HG02973 (cell line): ENCODE results near the gene FOXL3.
"Not testable (repeated sequence)": the region's sequence is repeated elsewhere in the genome, so short reads cannot be mapped to it uniquely, and the experiment has no call there.

Experiments
- ATAC-seq: cut with Tn5 transposase; IDR thresholded peaks from one replicate; pipeline ENCODE4 v1.9.1; 2021; ENCODE audit warnings: moderate library complexity; ENCODE audit not compliant: unreplicated experiment

The FOXL3 gene

DNA sequence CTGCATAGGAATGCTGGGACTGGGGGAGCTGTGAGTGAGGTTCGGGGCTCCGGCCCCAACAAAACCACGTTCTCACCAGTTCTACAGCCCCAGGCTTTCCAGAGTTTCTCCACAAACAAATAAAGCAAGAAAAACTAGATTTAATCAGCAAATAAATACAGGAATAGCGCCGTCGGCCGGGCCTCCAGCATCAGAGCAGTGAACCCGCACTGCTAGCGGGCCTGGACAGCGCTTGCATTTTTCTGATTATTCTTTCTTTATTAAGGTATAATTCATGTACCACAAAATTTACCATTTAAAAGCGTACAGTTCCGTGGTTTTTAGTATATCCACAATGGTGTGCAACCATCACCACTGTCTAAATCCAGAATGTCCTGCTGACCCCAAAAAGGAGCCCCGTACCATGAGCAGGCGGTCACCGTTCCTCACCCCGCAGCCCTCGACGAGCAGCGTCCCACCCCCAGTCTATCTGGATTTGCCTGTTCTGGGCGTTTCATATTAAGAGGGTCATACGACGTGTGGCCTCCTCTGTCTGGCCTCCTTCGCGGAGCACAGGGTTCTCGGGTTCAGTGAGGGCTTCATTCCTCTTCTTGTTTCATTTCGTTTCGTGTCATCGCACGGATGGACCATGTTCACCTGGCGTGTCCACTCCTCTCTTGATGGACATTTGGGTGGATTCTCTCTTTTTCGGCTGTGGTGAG lies 35.5 kb upstream of the FOXL3 start:
- no peak for ATAC-seq

GRCh38 chr7:255038-255435 lies 34.9 kb upstream of the FOXL3 start:
- ATAC-seq: no peak

DNA sequence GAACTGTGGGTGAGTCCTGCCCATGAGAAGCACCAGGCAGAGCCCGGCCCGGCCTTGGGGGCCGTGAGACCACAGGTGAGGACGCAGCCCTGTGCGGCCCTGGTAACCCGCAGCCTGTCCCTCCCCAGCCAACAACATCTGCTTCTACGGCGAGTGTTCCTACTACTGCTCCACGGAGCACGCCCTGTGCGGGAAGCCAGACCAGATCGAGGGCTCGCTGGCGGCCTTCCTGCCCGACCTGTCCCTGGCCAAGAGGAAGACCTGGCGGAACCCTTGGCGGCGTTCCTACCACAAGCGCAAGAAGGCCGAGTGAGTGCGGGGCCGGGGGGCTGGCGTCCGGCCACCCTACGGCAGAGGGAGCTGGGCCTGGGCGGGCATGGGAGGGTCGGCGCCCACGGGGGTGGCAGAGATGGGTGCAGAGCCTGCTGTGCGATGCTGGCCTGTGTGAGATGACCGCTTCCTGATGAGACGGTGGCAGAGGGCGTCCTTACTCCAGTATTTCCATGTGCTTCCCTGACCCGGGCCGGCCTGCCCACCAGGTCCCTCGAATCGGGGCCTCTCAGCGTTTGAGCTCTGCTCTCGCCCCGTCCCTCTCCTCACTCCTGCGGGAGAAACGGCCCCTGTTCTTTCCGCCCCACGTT lies 34.1 kb upstream of the FOXL3 start:
- no peak for ATAC-seq

GRCh38 chr7:256461-256940 lies 33.5 kb upstream of the FOXL3 start:
- no peak for ATAC-seq

- ATAC-seq: no peak
Measured at GRCh38 chr7:256981-257646, 32.9 kb upstream of the FOXL3 start.

DNA sequence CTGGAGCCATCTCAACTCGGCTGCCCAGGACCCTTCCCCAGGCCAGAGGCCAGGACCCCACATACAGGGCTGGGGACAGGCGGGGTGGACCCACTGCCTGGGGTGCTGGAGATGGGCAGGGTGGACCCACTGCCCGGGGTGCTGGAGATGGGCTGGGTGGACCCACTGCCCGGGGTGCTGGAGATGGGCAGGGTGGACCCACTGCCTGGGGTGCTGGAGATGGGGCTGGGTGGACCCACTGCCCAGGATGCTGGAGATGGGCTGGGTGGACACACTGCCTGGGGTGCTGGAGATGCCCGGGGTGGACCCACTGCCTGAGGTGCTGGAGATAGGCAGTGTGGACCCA lies 32.4 kb upstream of the FOXL3 start:
- ATAC-seq: no peak

- no peak for ATAC-seq
Measured at GRCh38 chr7:258476-259190, 31.3 kb upstream of the FOXL3 start.

DNA sequence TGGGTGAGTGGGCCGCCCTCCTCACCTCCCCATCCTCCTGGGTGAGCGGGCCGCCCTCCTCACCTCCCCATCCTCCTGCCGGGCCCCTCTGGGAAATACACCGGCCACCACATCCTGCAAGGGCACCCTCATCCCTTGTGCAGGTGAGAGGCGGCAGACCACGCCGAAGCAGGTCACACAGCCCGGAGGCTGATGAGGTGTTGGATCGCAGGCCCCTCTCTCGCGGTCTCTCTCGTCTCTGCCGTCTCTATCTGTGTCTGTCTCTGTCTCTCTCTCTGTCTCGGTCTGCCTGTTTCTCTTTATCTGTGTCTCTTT lies 30.8 kb upstream of the FOXL3 start:
- no peak for ATAC-seq

DNA sequence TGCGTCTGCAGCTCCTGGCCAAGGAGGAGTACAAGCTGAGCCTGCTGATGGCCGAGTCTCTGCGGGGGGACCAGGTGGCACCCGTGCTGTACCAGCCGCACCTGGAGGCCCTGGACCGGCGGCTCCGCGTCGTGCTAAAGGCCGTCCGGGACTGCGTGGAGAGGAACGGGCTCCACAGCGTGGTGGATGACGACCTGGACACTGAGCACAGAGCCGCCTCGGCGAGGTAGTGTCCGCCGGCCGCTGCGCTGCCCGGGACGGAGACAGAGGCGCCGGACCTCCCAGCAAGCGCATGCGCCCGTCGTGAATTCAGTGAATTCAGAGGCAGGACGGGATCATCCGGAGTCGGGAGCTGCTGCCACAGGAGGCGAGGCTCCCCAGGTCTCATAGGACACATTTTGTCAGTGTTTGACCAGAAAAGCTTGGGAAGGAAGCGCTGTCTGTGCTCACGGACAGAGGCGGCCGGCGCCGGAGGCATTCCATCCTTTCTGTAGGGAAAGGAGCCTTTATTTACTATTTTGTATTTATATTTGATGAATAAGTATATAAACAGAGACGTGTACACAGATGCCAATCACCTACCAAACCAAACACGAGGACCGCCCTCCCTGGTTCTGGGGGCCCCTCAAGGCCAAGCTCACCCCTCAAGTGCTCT lies 30.1 kb upstream of the FOXL3 start:
- ATAC-seq: no peak

GRCh38 chr7:260441-261281 lies 29.3 kb upstream of the FOXL3 start:
- ATAC-seq: no peak

- no peak for ATAC-seq
Measured at GRCh38 chr7:261341-262250, 28.4 kb upstream of the FOXL3 start.

GRCh38 chr7:262251-262572 lies 27.8 kb upstream of the FOXL3 start:
- no peak for ATAC-seq

DNA sequence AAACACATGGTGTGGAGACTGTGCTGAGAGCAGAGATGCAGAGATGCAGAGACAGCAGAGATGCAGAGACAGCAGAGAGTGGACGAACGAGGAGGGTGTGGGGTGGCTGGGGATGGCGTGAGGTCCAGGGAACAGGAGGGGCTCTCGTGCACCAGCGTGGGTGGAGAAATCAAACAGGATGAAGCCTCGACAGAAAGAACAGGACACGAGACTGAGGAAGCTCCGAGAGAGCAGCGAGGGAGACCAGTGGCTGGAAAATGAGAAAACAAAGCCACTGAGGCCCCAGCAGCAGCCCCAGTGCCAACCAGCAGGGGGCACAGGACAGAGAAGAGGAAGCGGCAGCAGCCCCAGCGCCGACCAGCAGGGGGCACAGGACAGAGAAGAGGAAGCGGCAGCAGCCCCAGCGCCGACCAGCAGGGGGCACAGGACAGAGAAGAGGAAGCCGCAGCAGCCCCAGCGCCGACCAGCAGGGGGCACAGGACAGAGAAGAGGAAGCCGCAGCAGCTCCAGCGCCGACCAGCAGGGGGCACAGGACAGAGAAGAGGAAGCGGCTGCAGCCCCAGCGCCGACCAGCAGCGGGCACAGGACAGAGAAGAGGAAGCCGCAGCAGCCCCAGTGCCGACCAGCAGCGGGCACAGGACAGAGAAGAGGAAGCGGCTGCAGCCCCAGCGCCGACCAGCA lies 27.2 kb upstream of the FOXL3 start:
- not testable (repeated sequence) for ATAC-seq

DNA sequence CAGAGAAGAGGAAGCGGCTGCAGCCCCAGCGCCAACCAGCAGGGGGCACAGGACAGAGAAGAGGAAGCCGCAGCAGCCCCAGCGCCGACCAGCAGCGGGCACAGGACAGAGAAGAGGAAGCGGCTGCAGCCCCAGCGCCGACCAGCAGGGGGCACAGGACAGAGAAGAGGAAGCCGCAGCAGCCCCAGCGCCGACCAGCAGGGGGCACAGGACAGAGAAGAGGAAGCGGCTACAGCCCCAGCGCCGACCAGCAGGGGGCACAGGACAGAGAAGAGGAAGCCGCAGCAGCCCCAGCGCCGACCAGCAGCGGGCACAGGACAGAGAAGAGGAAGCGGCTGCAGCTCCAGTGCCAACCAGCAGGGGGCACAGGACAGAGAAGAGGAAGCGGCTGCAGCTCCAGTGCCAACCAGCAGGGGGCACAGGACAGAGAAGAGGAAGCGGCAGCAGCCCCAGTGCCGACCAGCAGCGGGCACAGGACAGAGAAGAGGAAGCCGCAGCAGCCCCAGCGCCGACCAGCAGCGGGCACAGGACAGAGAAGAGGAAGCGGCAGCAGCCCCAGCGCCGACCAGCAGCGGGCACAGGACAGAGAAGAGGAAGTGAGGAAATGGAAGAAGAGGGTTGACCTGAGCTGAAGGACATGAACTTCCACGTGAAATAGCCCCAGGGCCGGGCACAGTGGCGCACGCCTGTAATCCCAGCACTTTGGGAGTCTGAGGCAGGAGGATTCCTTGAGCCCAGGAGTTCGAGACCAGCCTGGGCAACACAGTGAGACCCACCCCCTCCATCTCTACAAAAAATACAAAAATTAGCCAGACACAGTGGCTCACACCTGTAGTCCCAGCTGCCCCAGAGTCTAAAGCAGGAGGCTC lies 26.3 kb upstream of the FOXL3 start:
- not testable (repeated sequence) for ATAC-seq

GRCh38 chr7:264541-265191 lies 25.3 kb upstream of the FOXL3 start:
- ATAC-seq: no peak

- ATAC-seq: no peak
Measured at GRCh38 chr7:265192-265997, 24.6 kb upstream of the FOXL3 start.
